WTC11 (cell line): ENCODE data around the gene PKIG. TPM values are rescaled to one million over a fixed set of nuclear protein-coding genes. Genes with fewer than 3 reads are reported as not detected.

Experiments
- ATAC-seq: fragments of 200-7000 bp; cut with Tn5 transposase; 2 replicates; pipeline ENCODE4 v1.10.0; 2021; ENCODE audit warnings: mild to moderate bottlenecking, moderate library complexity
- CTCF ChIA-PET: fragments of 300-600 bp; sonication (Branson Sonifier 250); formaldehyde crosslinking; loops from one replicate; lab custom pipeline; 2021; ENCODE audit warnings: antibody characterized with exemption; lab: Charles Lee
- POLR2A ChIA-PET: fragments of 350-600 bp; sonication (Branson Sonifier 250); formaldehyde crosslinking; loops from one replicate; lab custom pipeline; 2021; ENCODE audit warnings: antibody characterized with exemption; lab: Charles Lee
- DNase-seq: peaks from one replicate; pipeline ENCODE4 v3.0.0; 2021; ENCODE audit warnings: low spot score
- H3K27ac Mint-ChIP-seq: 2 replicates; pipeline ENCODE4 v1.8.0; 2021; ENCODE audit warnings: mixed read lengths
- H3K27me3 Mint-ChIP-seq: 2 replicates; pipeline ENCODE4 v1.8.0; 2021; ENCODE audit warnings: low read depth, mild to moderate bottlenecking, moderate library complexity, mixed read lengths
- H3K36me3 Mint-ChIP-seq: 2 replicates; pipeline ENCODE4 v1.8.0; 2021; ENCODE audit warnings: mixed read lengths
- H3K4me1 Mint-ChIP-seq: 2 replicates; pipeline ENCODE4 v1.8.0; 2022; ENCODE audit warnings: mixed read lengths
- H3K4me3 Mint-ChIP-seq: 2 replicates; pipeline ENCODE4 v1.8.0; 2021; ENCODE audit warnings: mild to moderate bottlenecking, moderate library complexity, mixed read lengths
- H3K9me3 Mint-ChIP-seq: 2 replicates; pipeline ENCODE4 v1.8.0; 2021; ENCODE audit warnings: mixed read lengths
- AR ChIP-seq: fragments of 250-450 bp; sonication (Bioruptor Pico); IDR thresholded peaks from 2 replicates; pipeline ENCODE4 v1.9.0; 2021; ENCODE audit warnings: mild to moderate bottlenecking
- CREM ChIP-seq: sonication (generic); formaldehyde crosslinking; IDR thresholded peaks from 2 replicates; pipeline ENCODE4 v1.8.1; 2022; ENCODE audit warnings: mild to moderate bottlenecking, missing genetic modification reagents, moderate library complexity
- E2F4 ChIP-seq: sonication (generic); formaldehyde crosslinking; IDR thresholded peaks from 2 replicates; pipeline ENCODE4 v1.8.1; 2022; ENCODE audit warnings: low read depth, mild to moderate bottlenecking, moderate library complexity, missing genetic modification reagents, borderline replicate concordance
- E2F5 ChIP-seq: sonication (generic); formaldehyde crosslinking; IDR thresholded peaks from 2 replicates; pipeline ENCODE4 v1.8.1; 2022; ENCODE audit warnings: mild to moderate bottlenecking, moderate library complexity, missing genetic modification reagents
- ETV6 ChIP-seq: sonication (generic); formaldehyde crosslinking; IDR thresholded peaks from 2 replicates; pipeline ENCODE4 v1.8.1; 2022; ENCODE audit warnings: mild to moderate bottlenecking, missing genetic modification reagents
- JAZF1 ChIP-seq: fragments of 250-450 bp; sonication (Bioruptor Pico); IDR thresholded peaks from 2 replicates; pipeline ENCODE4 v1.9.0; 2021; ENCODE audit warnings: moderate library complexity, mild to moderate bottlenecking, inconsistent platforms
- MAX ChIP-seq: sonication (generic); formaldehyde crosslinking; IDR thresholded peaks from 2 replicates; pipeline ENCODE4 v1.8.0; 2022; ENCODE audit warnings: mild to moderate bottlenecking, missing genetic modification reagents
- NFATC4 ChIP-seq: fragments of 250-450 bp; sonication (Bioruptor Pico); IDR thresholded peaks from 2 replicates; pipeline ENCODE4 v1.9.0; 2021; ENCODE audit warnings: mild to moderate bottlenecking
- NFYB ChIP-seq: sonication (generic); formaldehyde crosslinking; conservative IDR thresholded peaks from 2 replicates; pipeline ENCODE4 v1.8.0; 2022; ENCODE audit warnings: low read depth, missing genetic modification reagents
- OVOL2 ChIP-seq: fragments of 250-450 bp; sonication (Bioruptor Pico); IDR thresholded peaks from 2 replicates; pipeline ENCODE4 v1.9.0; 2021; ENCODE audit warnings: mild to moderate bottlenecking, borderline replicate concordance
- SP1 ChIP-seq: sonication (generic); formaldehyde crosslinking; conservative IDR thresholded peaks from 2 replicates; pipeline ENCODE4 v1.8.1; 2022; ENCODE audit warnings: missing genetic modification reagents
- TCF7 ChIP-seq: sonication (generic); formaldehyde crosslinking; IDR thresholded peaks from 2 replicates; pipeline ENCODE4 v1.8.0; 2022; ENCODE audit warnings: mild to moderate bottlenecking, low read depth, missing genetic modification reagents, moderate library complexity
- TEAD1 ChIP-seq: sonication (generic); formaldehyde crosslinking; IDR thresholded peaks from 2 replicates; pipeline ENCODE4 v1.8.0; 2022; ENCODE audit warnings: mild to moderate bottlenecking, missing genetic modification reagents
- ZBTB21 ChIP-seq: sonication (generic); formaldehyde crosslinking; IDR thresholded peaks from 2 replicates; pipeline ENCODE4 v1.8.1; 2023; ENCODE audit warnings: mild to moderate bottlenecking, missing genetic modification reagents, borderline replicate concordance
- ZNF396 ChIP-seq: fragments of 250-450 bp; sonication (Bioruptor Pico); IDR thresholded peaks from 2 replicates; pipeline ENCODE4 v1.8.0; 2021; ENCODE audit warnings: mild to moderate bottlenecking, moderate library complexity, borderline replicate concordance
- ZNF671 ChIP-seq: fragments of 250-450 bp; sonication (Bioruptor Pico); IDR thresholded peaks from 2 replicates; pipeline ENCODE4 v1.8.0; 2021; ENCODE audit warnings: mild to moderate bottlenecking
- total RNA-seq: library from RNA; stranded (reverse); gene quantifications from 3 replicates; pipeline ENCODE4 v1.2.3, GENCODE V29; 2021
- TF ChIP-seq, protein P1 (sequence below): sonication (generic); formaldehyde crosslinking; IDR thresholded peaks from 2 replicates; pipeline ENCODE4 v1.8.0; 2023; ENCODE audit warnings: mild to moderate bottlenecking, missing genetic modification reagents
- TF ChIP-seq, protein P2 (sequence below): fragments of 250-450 bp; sonication (Bioruptor Pico); IDR thresholded peaks from 2 replicates; pipeline ENCODE4 v1.9.0; 2021; ENCODE audit warnings: mild to moderate bottlenecking, borderline replicate concordance
- TF ChIP-seq, protein P3 (sequence below): fragments of 250-450 bp; sonication (Bioruptor Pico); IDR thresholded peaks from 2 replicates; pipeline ENCODE4 v1.8.0; 2021; ENCODE audit warnings: mild to moderate bottlenecking
- TF ChIP-seq, protein P4 (sequence below): sonication (generic); formaldehyde crosslinking; IDR thresholded peaks from 2 replicates; pipeline ENCODE4 v1.8.1; 2023; ENCODE audit warnings: mild to moderate bottlenecking, missing genetic modification reagents, moderate library complexity

The PKIG gene
- total RNA-seq, 1 experiment from 2014 or later = 22.7 TPM

DNA sequence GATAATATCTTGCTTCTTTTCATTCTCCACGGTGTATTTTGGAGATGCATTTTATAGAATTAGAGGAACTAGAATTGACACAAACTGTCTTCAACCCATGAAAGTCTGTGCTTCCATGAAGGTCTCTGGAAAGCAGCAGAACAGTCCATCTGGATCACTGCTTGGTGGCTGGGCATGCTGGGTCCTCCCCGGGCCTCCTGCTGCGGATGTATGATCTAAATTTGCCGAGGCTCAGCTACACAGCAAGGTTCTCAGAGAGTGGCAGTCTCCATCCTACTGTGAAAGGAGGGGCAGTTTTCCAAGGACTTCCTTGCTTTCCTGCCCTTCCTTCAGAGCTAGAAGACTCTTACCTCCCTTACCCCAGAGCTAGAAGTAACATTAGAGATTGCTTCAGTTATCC is 15.1 kb downstream of the PKIG start:
- no peaks in the 10 kb centered on the region for H3K9me3 Mint-ChIP-seq
- DNase-seq = no peak
- TF ChIP-seq ZBTB21 (CRISPR knock-in tag) (no peak), ZNF671 (CRISPR knock-in tag) (no peak), AR (CRISPR knock-in tag) (no peak), E2F4 (CRISPR knock-in tag) (no peak), JAZF1 (CRISPR knock-in tag) (no peak), SP1 (CRISPR knock-in tag) (no peak), NFYB (CRISPR knock-in tag) (no peak)
- TF ChIP-seq, protein P1, sequence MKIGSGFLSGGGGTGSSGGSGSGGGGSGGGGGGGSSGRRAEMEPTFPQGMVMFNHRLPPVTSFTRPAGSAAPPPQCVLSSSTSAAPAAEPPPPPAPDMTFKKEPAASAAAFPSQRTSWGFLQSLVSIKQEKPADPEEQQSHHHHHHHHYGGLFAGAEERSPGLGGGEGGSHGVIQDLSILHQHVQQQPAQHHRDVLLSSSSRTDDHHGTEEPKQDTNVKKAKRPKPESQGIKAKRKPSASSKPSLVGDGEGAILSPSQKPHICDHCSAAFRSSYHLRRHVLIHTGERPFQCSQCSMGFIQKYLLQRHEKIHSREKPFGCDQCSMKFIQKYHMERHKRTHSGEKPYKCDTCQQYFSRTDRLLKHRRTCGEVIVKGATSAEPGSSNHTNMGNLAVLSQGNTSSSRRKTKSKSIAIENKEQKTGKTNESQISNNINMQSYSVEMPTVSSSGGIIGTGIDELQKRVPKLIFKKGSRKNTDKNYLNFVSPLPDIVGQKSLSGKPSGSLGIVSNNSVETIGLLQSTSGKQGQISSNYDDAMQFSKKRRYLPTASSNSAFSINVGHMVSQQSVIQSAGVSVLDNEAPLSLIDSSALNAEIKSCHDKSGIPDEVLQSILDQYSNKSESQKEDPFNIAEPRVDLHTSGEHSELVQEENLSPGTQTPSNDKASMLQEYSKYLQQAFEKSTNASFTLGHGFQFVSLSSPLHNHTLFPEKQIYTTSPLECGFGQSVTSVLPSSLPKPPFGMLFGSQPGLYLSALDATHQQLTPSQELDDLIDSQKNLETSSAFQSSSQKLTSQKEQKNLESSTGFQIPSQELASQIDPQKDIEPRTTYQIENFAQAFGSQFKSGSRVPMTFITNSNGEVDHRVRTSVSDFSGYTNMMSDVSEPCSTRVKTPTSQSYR (CRISPR knock-in tag) = no peak
- TF ChIP-seq, protein P2, sequence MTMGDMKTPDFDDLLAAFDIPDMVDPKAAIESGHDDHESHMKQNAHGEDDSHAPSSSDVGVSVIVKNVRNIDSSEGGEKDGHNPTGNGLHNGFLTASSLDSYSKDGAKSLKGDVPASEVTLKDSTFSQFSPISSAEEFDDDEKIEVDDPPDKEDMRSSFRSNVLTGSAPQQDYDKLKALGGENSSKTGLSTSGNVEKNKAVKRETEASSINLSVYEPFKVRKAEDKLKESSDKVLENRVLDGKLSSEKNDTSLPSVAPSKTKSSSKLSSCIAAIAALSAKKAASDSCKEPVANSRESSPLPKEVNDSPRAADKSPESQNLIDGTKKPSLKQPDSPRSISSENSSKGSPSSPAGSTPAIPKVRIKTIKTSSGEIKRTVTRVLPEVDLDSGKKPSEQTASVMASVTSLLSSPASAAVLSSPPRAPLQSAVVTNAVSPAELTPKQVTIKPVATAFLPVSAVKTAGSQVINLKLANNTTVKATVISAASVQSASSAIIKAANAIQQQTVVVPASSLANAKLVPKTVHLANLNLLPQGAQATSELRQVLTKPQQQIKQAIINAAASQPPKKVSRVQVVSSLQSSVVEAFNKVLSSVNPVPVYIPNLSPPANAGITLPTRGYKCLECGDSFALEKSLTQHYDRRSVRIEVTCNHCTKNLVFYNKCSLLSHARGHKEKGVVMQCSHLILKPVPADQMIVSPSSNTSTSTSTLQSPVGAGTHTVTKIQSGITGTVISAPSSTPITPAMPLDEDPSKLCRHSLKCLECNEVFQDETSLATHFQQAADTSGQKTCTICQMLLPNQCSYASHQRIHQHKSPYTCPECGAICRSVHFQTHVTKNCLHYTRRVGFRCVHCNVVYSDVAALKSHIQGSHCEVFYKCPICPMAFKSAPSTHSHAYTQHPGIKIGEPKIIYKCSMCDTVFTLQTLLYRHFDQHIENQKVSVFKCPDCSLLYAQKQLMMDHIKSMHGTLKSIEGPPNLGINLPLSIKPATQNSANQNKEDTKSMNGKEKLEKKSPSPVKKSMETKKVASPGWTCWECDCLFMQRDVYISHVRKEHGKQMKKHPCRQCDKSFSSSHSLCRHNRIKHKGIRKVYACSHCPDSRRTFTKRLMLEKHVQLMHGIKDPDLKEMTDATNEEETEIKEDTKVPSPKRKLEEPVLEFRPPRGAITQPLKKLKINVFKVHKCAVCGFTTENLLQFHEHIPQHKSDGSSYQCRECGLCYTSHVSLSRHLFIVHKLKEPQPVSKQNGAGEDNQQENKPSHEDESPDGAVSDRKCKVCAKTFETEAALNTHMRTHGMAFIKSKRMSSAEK = no peak
- TF ChIP-seq, all 79 proteins: peak for 0
- ATAC-seq = no peak
- H3K27me3 Mint-ChIP-seq = no peaks in the 10 kb centered on the region
- peaks cover 34% of the 10 kb centered on the region for H3K4me1 Mint-ChIP-seq
- no peaks in the 10 kb centered on the region for H3K36me3 Mint-ChIP-seq
- no peak overlapping the region for H3K4me3 Mint-ChIP-seq
- H3K27ac Mint-ChIP-seq = no peak overlapping the region
- CTCF ChIA-PET = interaction anchor here (0.7 to 3.3 kb wide), 6 partner anchors 12 to 227 kb away, joined by 3 to 15 read pairs (median 7); no protein-coding TSS in a partner anchor
- POLR2A ChIA-PET = no interaction called here

GRCh38 chr20:44597930-44598329 is 15.6 kb downstream of the PKIG start:
- POLR2A ChIA-PET = no interaction called here
- ATAC-seq = no peak
- TF ChIP-seq, protein P3, sequence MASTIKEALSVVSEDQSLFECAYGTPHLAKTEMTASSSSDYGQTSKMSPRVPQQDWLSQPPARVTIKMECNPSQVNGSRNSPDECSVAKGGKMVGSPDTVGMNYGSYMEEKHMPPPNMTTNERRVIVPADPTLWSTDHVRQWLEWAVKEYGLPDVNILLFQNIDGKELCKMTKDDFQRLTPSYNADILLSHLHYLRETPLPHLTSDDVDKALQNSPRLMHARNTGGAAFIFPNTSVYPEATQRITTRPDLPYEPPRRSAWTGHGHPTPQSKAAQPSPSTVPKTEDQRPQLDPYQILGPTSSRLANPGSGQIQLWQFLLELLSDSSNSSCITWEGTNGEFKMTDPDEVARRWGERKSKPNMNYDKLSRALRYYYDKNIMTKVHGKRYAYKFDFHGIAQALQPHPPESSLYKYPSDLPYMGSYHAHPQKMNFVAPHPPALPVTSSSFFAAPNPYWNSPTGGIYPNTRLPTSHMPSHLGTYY (CRISPR knock-in tag) = no peak
- no peak for TF ChIP-seq ETV6 (CRISPR knock-in tag)
- TF ChIP-seq E2F5 (CRISPR knock-in tag) = no peak
- no peak for TF ChIP-seq NFATC4
- no peak for TF ChIP-seq TCF7 (CRISPR knock-in tag)
- TF ChIP-seq ZNF396 (CRISPR knock-in tag) = no peak
- TF ChIP-seq, protein P4, sequence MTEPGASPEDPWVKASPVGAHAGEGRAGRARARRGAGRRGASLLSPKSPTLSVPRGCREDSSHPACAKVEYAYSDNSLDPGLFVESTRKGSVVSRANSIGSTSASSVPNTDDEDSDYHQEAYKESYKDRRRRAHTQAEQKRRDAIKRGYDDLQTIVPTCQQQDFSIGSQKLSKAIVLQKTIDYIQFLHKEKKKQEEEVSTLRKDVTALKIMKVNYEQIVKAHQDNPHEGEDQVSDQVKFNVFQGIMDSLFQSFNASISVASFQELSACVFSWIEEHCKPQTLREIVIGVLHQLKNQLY (CRISPR knock-in tag) = no peak
- no peak for TF ChIP-seq CREM (CRISPR knock-in tag)
- no peak for TF ChIP-seq MAX (CRISPR knock-in tag)
- no peak for TF ChIP-seq TEAD1
- TF ChIP-seq OVOL2 = no peak

More at GRCh38 chr20:44597930-44598329, 15.6 kb downstream of the PKIG start:
- no peak for DNase-seq
- CTCF ChIA-PET = interaction anchor here (1.1 to 3.3 kb wide), 6 partner anchors 11 to 213 kb away, joined by 3 to 15 read pairs (median 7); no protein-coding TSS in a partner anchor
- Mint-ChIP-seq H3K4me1 (peaks cover 34% of the 10 kb centered on the region), H3K36me3 (no peaks in the 10 kb centered on the region), H3K9me3 (no peaks in the 10 kb centered on the region), H3K4me3 (no peak overlapping the region), H3K27ac (peak overlapping the region; percentile 51; the same call in 1 of the 2 replicates), H3K27me3 (no peaks in the 10 kb centered on the region)
